Common myeloid progenitor, CD34-positive (primary cell): ENCODE measurements around the gene STIM1.
A peak's percentile ranks its signal among the peaks of the same experiment; 100 is the strongest.

Source experiments
- CTCF ChIA-PET: fragments of 350-600 bp; sonication (Branson Sonifier 250); formaldehyde crosslinking; loops from one replicate; lab custom pipeline; 2021; ENCODE audit warnings: antibody characterized with exemption; lab: Charles Lee
- POLR2A ChIA-PET: fragments of 350-600 bp; sonication (Branson Sonifier 250); formaldehyde crosslinking; loops from one replicate; lab custom pipeline; 2021; ENCODE audit warnings: antibody characterized with exemption; lab: Charles Lee
- DNase-seq, 3 donors: peaks; one replicate each; pipeline versions ENCODE4 v3.0.0 to v3.0.0-alpha.2; 2013
- H3K27ac ChIP-seq, 2 experiments: 1 replicate in 1 of 2; 2 replicates in 1 of 2; pipeline ENCODE4 v1.7.0; 2013; ENCODE audit warnings: inconsistent platforms in 2 of 2, low read length in 2 of 2, mild to moderate bottlenecking in 2 of 2, low read depth in 1 of 2, moderate library complexity in 1 of 2; ENCODE audit not compliant: severe bottlenecking in 2 of 2, insufficient read depth in 1 of 2, poor library complexity in 1 of 2
- H3K27me3 ChIP-seq, 5 experiments: replicated peaks in 2 of 5; 1 replicate in 3 of 5; 2 replicates in 2 of 5; pipeline versions ENCODE4 v1.6.1 to v1.7.0; 2013; ENCODE audit warnings: low read length in 4 of 5, mild to moderate bottlenecking in 2 of 5, moderate library complexity in 2 of 5, inconsistent platforms in 1 of 5; ENCODE audit not compliant: insufficient read depth in 5 of 5, control insufficient read depth in 4 of 5
- H3K36me3 ChIP-seq, 4 experiments: 1 replicate in 2 of 4; 2 replicates in 2 of 4; pipeline versions ENCODE4 v1.6.1 to v1.7.0; 2013; ENCODE audit warnings: low read length in 3 of 4, control low read depth in 1 of 4, mild to moderate bottlenecking in 1 of 4; ENCODE audit not compliant: control insufficient read depth in 4 of 4, insufficient read depth in 4 of 4
- H3K4me1 ChIP-seq, 4 experiments: 1 replicate in 3 of 4; 2 replicates in 1 of 4; pipeline versions ENCODE4 v1.6.1 to v1.7.1; 2013; ENCODE audit warnings: low read length in 3 of 4, mild to moderate bottlenecking in 3 of 4, control low read depth in 1 of 4, inconsistent platforms in 1 of 4, moderate library complexity in 1 of 4; ENCODE audit not compliant: control insufficient read depth in 4 of 4, insufficient read depth in 4 of 4; ENCODE audit errors: control extremely low read depth in 1 of 4
- H3K4me3 ChIP-seq, 7 experiments: 1 replicate in 4 of 7; 2 replicates in 3 of 7; pipeline versions ENCODE4 v1.5.1 to v1.7.0; 2013; ENCODE audit warnings: mild to moderate bottlenecking in 7 of 7, low read length in 6 of 7, moderate library complexity in 6 of 7, inconsistent platforms in 2 of 7, low read depth in 2 of 7, control low read depth in 1 of 7; ENCODE audit not compliant: insufficient read depth in 4 of 7, control insufficient read depth in 1 of 7; ENCODE audit errors: extremely low read depth in 1 of 7
- H3K9me3 ChIP-seq, 5 experiments: 1 replicate in 4 of 5; 2 replicates in 1 of 5; pipeline versions ENCODE4 v1.6.1 to v1.7.1; 2013; ENCODE audit warnings: low read length in 4 of 5, mild to moderate bottlenecking in 2 of 5, inconsistent platforms in 1 of 5, low read depth in 1 of 5, moderate library complexity in 1 of 5; ENCODE audit not compliant: control insufficient read depth in 4 of 5, insufficient read depth in 2 of 5; ENCODE audit errors: control extremely low read depth in 1 of 5
- WGBS: methylation state at CpG from one replicate; pipeline ENCODE4 v1.1.5; 2013; ENCODE audit not compliant: insufficient coverage; 5-methylcytosine and 5-hydroxymethylcytosine counted together

STIM1 gene

DNA sequence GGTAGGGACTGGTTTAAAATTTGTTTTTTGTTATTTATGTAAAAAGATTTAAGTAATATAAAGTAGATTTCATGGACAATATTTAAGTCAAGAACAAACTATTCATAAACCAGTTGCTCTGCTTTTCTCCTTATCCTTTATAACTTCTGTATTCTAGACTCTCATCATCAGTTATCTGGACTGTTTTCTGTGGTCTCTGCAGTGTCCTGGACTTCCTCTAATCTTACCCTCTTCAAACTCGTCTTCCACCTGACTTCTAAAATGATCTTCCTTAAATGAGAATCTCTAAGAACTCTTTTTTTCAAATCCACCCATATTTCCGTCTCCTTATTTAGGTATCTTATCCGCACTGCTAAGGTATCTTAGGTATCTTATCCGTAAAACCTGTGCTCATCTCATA is 247.2 kb downstream of the STIM1 start:
- ChIA-PET POLR2A (no interaction called here), CTCF (no interaction called here)

DNA sequence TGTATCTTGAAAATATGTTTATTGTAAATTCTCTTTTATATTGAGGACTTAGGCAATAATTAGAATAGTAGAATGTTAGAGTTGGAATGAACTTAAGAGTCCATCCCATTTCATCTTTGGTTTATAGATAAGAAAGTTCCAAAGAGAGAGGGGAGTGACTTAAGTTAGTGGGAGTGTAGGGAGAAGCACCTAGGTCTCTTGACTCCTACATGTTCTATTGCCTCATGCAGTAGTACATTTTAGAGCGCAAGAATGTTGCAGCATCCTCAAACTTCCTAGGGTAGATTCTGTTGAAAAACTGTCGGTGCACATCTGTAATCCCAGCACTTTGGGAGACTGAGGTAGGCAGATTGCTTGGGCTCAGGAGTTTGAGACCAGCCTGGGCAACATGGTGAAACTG is 247.8 kb downstream of the STIM1 start:
- Histone ChIP-seq H3K4me3 (no peak overlapping the region), H3K9me3 (no peaks in the 10 kb centered on the region), H3K4me1 (peaks cover 0 to 30% (median 0%) of the 10 kb centered on the region in 4 experiments), H3K36me3 (peaks cover 8 to 40% (median 19%) of the 10 kb centered on the region in 4 experiments), H3K27me3 (no peaks in the 10 kb centered on the region), H3K27ac (no peak overlapping the region)
- 100% methylated on average over 2 of the region's 2 CpGs for WGBS
- DNase-seq, result no peak
- CTCF ChIA-PET, result no interaction called here
- POLR2A ChIA-PET, result no interaction called here

More for the DNA sequence above, 247.2 kb downstream of the STIM1 start:
- 46% methylated on average over 1 of the region's 4 CpGs for WGBS
- H3K9me3 ChIP-seq, result no peaks in the 10 kb centered on the region
- peak in 2 of 3 donors; percentile 38 to 57 for DNase-seq
- H3K27me3 ChIP-seq, result no peaks in the 10 kb centered on the region
- peaks cover 0 to 30% (median under 1%) of the 10 kb centered on the region in 4 experiments for H3K4me1 ChIP-seq
- H3K4me3 ChIP-seq, result no peak overlapping the region
- H3K27ac ChIP-seq, result no peak overlapping the region
- H3K36me3 ChIP-seq, result peaks cover 4 to 35% (median 16%) of the 10 kb centered on the region in 4 experiments

DNA sequence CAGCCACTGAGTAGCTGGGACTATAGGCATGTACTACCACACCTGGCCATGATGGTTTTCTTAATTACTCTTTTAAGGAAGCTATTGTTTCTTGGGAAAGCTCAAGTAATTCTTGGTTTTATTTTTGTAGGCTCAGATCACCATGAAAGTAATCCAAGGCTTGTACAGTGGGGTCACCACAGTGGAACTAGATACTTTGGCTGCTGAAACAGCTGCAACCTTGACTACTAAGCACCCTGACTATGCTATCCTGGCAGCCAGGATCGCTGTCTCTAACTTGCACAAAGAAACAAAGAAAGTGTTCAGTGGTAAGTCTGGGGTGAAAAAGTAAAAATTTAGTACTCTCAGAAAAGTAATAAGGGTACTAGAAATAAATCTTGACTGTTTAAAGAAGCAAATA is 250.5 kb downstream of the STIM1 start:
- H3K27me3 ChIP-seq, result no peaks in the 10 kb centered on the region
- H3K4me3 ChIP-seq, result no peak overlapping the region
- no peak overlapping the region for H3K27ac ChIP-seq
- DNase-seq, result no peak
- ChIA-PET CTCF (interaction anchor here (1.0 to 1.2 kb wide), 2 partner anchors 8 to 33 kb away, joined by 3 read pairs; no protein-coding TSS in a partner anchor), POLR2A (no interaction called here)
- H3K9me3 ChIP-seq, result no peaks in the 10 kb centered on the region
- H3K4me1 ChIP-seq, result peaks cover 0 to 22% (median 0%) of the 10 kb centered on the region in 4 experiments
- 100% methylated on average over 1 of the region's 1 CpG for WGBS
- H3K36me3 ChIP-seq, result peaks cover 11 to 49% (median 24%) of the 10 kb centered on the region in 4 experiments

DNA sequence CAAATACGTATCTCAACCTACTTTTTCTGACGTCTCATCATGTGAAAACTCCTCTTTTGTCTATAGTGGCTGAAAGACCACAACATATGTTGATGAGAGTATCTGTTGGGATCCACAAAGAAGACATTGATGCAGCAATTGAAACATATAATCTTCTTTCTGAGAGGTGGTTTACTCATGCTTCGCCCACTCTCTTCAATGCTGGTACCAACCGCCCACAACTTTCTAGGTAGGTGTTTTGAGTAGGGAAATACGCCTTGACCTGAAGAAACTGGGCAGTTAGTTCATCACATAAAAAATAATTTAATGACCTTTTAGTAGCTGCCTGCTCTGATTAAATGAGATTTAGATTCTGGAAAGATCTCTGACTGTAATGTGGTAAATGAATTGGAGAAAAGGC is 256.4 kb downstream of the STIM1 start:
- no peaks in the 10 kb centered on the region for H3K27me3 ChIP-seq
- H3K4me3 ChIP-seq, result no peak overlapping the region
- peaks cover 12 to 68% (median 39%) of the 10 kb centered on the region in 4 experiments for H3K36me3 ChIP-seq
- no peak overlapping the region for H3K27ac ChIP-seq
- H3K4me1 ChIP-seq, result no peaks in the 10 kb centered on the region
- H3K9me3 ChIP-seq, result no peaks in the 10 kb centered on the region
- DNase-seq, result no peak
- WGBS, result no CpG with 5 or more reads among the region's 5 CpGs
- POLR2A ChIA-PET, result no interaction called here
- CTCF ChIA-PET, result interaction anchor here (0.6 kb wide), 1 partner anchor 29 kb away, joined by 3 read pairs; no protein-coding TSS in a partner anchor

DNA sequence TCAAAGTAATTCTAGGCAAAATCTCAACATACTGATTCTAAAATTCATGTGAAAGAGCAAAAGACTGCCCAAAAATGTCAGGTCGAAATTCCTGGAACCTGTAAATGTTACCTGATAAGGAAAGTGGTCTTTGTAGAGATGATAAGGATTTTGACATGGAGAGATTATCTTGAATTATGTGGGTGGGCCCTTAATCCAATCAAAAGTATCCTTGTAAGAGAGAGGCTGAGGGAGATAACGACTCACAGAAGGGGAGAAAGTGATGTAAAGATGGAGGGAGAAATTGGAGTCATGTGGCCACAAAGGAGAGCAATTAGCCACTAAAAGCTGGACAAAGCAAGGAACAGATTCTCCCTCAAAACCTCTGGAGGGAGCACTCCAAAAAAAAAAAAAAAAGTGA is 259.7 kb downstream of the STIM1 start:
- peaks cover 7 to 65% (median 36%) of the 10 kb centered on the region in 4 experiments for H3K36me3 ChIP-seq

DNA sequence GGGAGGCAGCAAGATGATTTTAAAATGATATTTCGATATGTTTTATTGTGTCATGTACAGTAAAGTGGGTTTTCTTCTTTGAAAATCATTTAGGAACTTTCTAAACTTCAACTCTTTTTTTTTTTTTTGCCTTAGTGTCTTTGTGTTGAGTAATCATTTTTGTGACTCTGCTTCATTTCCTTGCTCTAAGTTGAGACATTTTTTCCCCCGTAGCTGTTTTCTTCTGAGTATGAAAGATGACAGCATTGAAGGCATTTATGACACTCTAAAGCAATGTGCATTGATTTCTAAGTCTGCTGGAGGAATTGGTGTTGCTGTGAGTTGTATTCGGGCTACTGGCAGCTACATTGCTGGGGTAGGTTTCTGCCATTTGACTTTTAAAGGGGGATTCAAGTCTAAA is 262.6 kb downstream of the STIM1 start:
- H3K9me3 ChIP-seq, result no peaks in the 10 kb centered on the region
- 100% methylated on average over 3 of the region's 3 CpGs for WGBS
- POLR2A ChIA-PET, result no interaction called here
- CTCF ChIA-PET, result no interaction called here
- peaks cover 12 to 62% (median 39%) of the 10 kb centered on the region in 4 experiments for H3K36me3 ChIP-seq
- no peaks in the 10 kb centered on the region for H3K27me3 ChIP-seq
- no peak overlapping the region for H3K27ac ChIP-seq
- no peak overlapping the region for H3K4me3 ChIP-seq
- H3K4me1 ChIP-seq, result no peaks in the 10 kb centered on the region
- no peak for DNase-seq

More for the DNA sequence above, 259.7 kb downstream of the STIM1 start:
- ChIA-PET POLR2A (no interaction called here), CTCF (no interaction called here)
- WGBS, result 100% methylated on average over 2 of the region's 2 CpGs
- Histone ChIP-seq H3K9me3 (no peaks in the 10 kb centered on the region), H3K27me3 (no peaks in the 10 kb centered on the region), H3K4me3 (no peak overlapping the region), H3K27ac (no peak overlapping the region), H3K4me1 (no peaks in the 10 kb centered on the region)
- DNase-seq, result no peak

DNA sequence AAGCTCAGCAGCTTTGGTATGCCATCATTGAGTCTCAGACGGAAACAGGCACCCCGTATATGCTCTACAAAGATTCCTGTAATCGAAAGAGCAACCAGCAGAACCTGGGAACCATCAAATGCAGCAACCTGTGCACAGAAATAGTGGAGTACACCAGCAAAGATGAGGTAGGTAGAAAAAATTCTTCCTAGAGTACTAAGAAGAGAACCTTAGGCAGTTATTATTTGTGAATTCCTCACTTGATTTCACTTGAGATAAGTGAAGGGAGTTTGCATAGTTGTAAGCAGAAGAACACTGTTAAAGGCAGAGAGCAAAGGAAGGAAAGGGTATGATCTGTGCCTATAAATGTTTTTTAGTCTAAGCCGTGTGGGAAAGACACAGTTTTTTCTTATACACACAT is 267.8 kb downstream of the STIM1 start:
- ChIA-PET POLR2A (no interaction called here), CTCF (interaction anchor here (1.1 kb wide), 1 partner anchor 275 kb away, joined by 3 read pairs; no protein-coding TSS in a partner anchor)
- DNase-seq, result no peak
- Histone ChIP-seq H3K27me3 (no peaks in the 10 kb centered on the region), H3K4me1 (no peaks in the 10 kb centered on the region), H3K9me3 (no peaks in the 10 kb centered on the region), H3K36me3 (peaks cover 24 to 81% (median 58%) of the 10 kb centered on the region in 4 experiments), H3K4me3 (no peak overlapping the region), H3K27ac (no peak overlapping the region)
- WGBS, result 100% methylated on average over 3 of the region's 4 CpGs
